Calu3 (cell line): ENCODE measurements around the gene LACTBL1. TPM values are rescaled to one million over a fixed set of nuclear protein-coding genes. Genes with fewer than 3 reads are reported as not detected.
A peak's percentile ranks its signal among the peaks of the same experiment; 100 is the strongest.

Experiments used
- Bru-seq: library from RNA; stranded (reverse); fragments of 400-500 nt; gene quantifications from one replicate; lab custom pipeline; 2021; lab: Mats Ljungman, UMichigan
- BruChase-seq, 2 experiments: library from RNA; stranded (reverse); fragments of 400-500 nt; gene quantifications; one replicate each; lab custom pipeline; 2021; lab: Mats Ljungman, UMichigan
- BruUV-seq: library from RNA; stranded (reverse); fragments of 400-500 nt; replicated peaks from 2 replicates; lab custom pipeline; 2021; lab: Mats Ljungman, UMichigan
- CTCF ChIA-PET: fragments of 300-600 bp; sonication (Branson Sonifier 250); formaldehyde crosslinking; loops from one replicate; lab custom pipeline; 2022; ENCODE audit warnings: antibody characterized with exemption; lab: Charles Lee
- DNase-seq: peaks from one replicate; pipeline ENCODE4 v3.0.0; 2022
- H3K27ac Mint-ChIP-seq: one replicate; pipeline ENCODE4 v1.8.0; 2022; ENCODE audit warnings: mixed read lengths; ENCODE audit not compliant: unreplicated experiment
- H3K27me3 Mint-ChIP-seq: one replicate; pipeline ENCODE4 v1.8.0; 2022; ENCODE audit warnings: mixed read lengths; ENCODE audit not compliant: unreplicated experiment
- H3K36me3 Mint-ChIP-seq: one replicate; pipeline ENCODE4 v1.8.0; 2022; ENCODE audit warnings: mild to moderate bottlenecking, moderate library complexity, mixed read lengths; ENCODE audit not compliant: insufficient read depth, unreplicated experiment
- H3K4me1 Mint-ChIP-seq: one replicate; pipeline ENCODE4 v1.8.0; 2022; ENCODE audit warnings: mild to moderate bottlenecking, low read depth, mixed read lengths; ENCODE audit not compliant: unreplicated experiment
- H3K4me3 Mint-ChIP-seq: one replicate; pipeline ENCODE4 v1.8.0; 2022; ENCODE audit warnings: mild to moderate bottlenecking, low read depth, moderate library complexity, mixed read lengths; ENCODE audit not compliant: unreplicated experiment
- H3K9me3 Mint-ChIP-seq: one replicate; pipeline ENCODE4 v1.8.0; 2022; ENCODE audit warnings: low read depth, mixed read lengths; ENCODE audit not compliant: unreplicated experiment
- intact Hi-C: fragments of 100-400 bp; cut with micrococcal nuclease; formaldehyde crosslinking; loops from one replicate; pipeline ENCODE4 v1.10.0; 2022; ENCODE audit not compliant: unreplicated experiment
- long read RNA-seq: library from polyadenylated mRNA; stranded (forward); transcript quantifications from one replicate; pipeline ENCODE4 v2.0.0, GENCODE V29; 2022
- total RNA-seq: library from RNA; stranded (reverse); gene quantifications from 2 replicates; pipeline ENCODE4 v1.2.3, GENCODE V29; 2022
- TF ChIP-seq, protein P1 (sequence below): fragments of 200-600 bp; IDR thresholded peaks from one replicate; pipeline ENCODE4 v1.8.0; 2022; ENCODE audit warnings: antibody characterized with exemption; ENCODE audit not compliant: unreplicated experiment

Gene LACTBL1, protein sequence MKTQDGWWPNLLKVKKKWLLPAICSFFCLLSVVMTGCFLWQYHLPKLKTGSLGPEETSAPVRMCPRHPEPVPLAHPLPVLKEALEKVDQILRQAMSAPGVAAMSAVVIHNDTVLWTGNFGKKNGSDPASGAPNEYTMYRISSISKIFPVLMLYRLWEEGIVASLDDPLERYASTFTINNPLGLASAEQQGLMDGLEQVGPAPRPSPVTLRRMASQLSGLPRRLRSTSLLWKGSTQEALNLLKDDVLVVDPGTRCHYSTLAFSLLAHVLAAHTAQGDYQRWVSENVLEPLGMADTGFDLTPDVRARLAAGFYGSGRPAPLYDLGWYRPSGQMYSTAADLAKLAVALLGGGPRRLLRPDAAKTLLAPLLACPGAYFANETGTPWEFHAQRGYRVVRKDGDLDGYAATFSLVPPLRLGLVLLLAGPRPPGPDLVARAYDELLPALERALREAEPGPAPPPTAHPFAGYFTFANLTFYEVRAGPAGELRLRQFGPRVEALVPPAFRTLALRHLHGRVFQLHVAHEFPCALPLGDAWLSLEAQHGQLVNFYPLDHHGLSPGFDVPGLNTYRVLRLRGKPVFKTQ
- total RNA-seq (not detected in 2 replicates), Bru-seq, nascent RNA (not detected), BruChase-seq, experiment 1, labeled RNA remaining after a 6-hour chase (not detected), BruChase-seq, experiment 2, labeled RNA remaining after a 2-hour chase (not detected)
- long read RNA-seq: 0 reads

DNA sequence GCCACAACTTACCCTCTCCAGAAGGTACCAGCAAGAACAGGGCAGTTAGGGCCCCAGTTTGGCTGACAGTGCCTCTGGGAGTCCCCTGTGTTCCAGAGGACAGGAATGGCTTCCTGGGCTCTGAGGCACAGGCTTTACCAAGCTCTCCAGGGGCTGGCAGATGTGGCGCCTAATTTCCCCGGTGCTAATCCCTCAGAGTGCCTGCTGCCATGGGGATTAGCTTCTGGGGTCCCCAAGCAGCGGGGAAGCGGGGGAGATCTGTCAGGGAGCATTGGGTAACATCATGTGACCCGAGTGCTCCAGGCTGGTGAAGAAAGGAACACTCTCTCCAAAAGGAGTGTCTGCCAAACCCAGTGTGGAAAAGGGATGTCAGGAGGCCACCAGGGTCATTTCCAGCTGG is at the start of gene LACTBL1:
LACTBL1 (minus strand) TSS at position 107 of the 400 bp plus-strand sequence. CDS start 550 bp downstream, outside the sequence.
- no peaks in the 10 kb centered on the region for H3K9me3 Mint-ChIP-seq
- no TSS peak for BruUV-seq
- intact Hi-C loops: no loop called here
- DNase-seq: no peak
- no peak within 1 kb of the TSS for H3K27ac Mint-ChIP-seq
- CTCF ChIA-PET: no interaction called here
- no peaks in the 10 kb centered on the region for H3K36me3 Mint-ChIP-seq
- H3K4me1 Mint-ChIP-seq: peaks cover 21% of the 10 kb centered on the region
- TF ChIP-seq, protein P1, sequence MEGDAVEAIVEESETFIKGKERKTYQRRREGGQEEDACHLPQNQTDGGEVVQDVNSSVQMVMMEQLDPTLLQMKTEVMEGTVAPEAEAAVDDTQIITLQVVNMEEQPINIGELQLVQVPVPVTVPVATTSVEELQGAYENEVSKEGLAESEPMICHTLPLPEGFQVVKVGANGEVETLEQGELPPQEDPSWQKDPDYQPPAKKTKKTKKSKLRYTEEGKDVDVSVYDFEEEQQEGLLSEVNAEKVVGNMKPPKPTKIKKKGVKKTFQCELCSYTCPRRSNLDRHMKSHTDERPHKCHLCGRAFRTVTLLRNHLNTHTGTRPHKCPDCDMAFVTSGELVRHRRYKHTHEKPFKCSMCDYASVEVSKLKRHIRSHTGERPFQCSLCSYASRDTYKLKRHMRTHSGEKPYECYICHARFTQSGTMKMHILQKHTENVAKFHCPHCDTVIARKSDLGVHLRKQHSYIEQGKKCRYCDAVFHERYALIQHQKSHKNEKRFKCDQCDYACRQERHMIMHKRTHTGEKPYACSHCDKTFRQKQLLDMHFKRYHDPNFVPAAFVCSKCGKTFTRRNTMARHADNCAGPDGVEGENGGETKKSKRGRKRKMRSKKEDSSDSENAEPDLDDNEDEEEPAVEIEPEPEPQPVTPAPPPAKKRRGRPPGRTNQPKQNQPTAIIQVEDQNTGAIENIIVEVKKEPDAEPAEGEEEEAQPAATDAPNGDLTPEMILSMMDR: no peak
- H3K4me3 Mint-ChIP-seq: no peak within 1 kb of the TSS
- peaks cover 51% of the 10 kb centered on the region for H3K27me3 Mint-ChIP-seq

DNA sequence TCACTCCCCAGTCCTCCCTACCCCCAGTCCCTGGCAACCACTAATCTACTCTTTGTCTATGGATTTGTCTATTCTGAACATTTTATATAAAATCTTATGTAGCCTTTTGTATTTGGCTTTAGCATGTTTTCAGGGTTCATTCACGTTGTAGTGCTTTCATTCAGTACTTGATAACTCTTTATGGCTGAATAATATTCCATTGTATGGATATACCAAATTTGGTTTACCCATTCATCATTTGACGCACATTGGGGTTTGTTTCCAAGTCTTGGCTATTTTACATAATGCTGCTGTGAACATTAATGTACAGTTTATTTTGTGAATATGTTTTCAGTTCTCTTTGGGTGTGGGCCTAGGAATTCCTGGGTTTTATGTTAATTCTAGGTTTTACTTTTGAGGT is 49.2 kb upstream of the LACTBL1 start:
- Mint-ChIP-seq H3K27ac (no peak overlapping the region), H3K27me3 (no peaks in the 10 kb centered on the region), H3K9me3 (peaks cover 3% of the 10 kb centered on the region), H3K36me3 (peaks cover 29% of the 10 kb centered on the region), H3K4me1 (peaks cover 17% of the 10 kb centered on the region), H3K4me3 (peak overlapping the region; percentile 97)
- CTCF ChIA-PET: no interaction called here
- TF ChIP-seq, protein P1: no peak
- intact Hi-C loops: loop anchor here (2.0 kb wide), 1 partner anchor 45 kb away; no protein-coding TSS in a partner anchor
- no peak for DNase-seq
- no TSS peak for BruUV-seq

DNA sequence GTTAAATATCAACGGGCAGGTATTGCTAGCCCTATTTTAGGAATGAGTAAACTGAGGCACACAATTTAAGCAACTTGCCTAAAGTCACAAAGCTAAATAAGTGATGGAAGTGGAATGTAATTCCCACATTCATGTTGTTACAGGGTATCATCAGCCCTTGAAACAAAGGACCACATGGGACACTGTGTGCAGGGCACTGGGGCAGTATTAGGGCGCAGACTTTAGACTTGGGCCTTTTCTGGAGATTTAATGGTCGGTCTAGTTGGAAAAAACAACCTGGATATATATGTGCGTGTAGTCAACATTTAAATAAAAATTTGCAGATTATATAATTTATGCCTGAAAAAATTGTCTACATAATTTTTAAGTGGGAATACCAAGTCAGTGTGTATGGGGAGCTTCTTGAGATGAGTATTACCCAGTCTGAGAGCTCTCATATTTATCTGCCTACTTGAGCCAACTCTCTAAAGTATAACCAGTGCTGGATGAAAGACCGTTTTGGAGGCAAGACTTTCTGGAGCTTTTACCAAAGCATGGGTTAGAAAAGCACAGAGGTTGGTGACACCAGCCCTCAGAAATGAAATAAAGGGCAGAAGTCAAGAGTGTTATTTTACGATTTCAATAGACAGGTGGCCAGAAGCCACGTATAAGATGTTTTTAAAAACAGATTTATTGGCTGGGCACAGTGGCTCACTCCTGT is 48.2 kb upstream of the LACTBL1 start:
- Mint-ChIP-seq H3K9me3 (peaks cover 3% of the 10 kb centered on the region), H3K27me3 (no peaks in the 10 kb centered on the region), H3K4me1 (peaks cover 17% of the 10 kb centered on the region), H3K27ac (no peak overlapping the region), H3K4me3 (peak overlapping the region; percentile 97), H3K36me3 (peaks cover 29% of the 10 kb centered on the region)
- BruUV-seq: no TSS peak
- no peak for DNase-seq
- TF ChIP-seq, protein P1: no peak
- intact Hi-C loops: loop anchor here (2.0 kb wide), 1 partner anchor 44 kb away; no protein-coding TSS in a partner anchor
- CTCF ChIA-PET: interaction anchor here (0.6 kb wide), 1 partner anchor 43 kb away, joined by 3 read pairs; no protein-coding TSS in a partner anchor
